K562 (cell line): Measurements from ENCODE around the gene CDC5L. TPM values are rescaled to one million over a fixed set of nuclear protein-coding genes. Genes with fewer than 3 reads are reported as not detected.

ENCODE experiments used
- ATAC-seq: fragments of 200-7000 bp; cut with Tn5 transposase; 3 replicates; pipeline ENCODE4 v1.9.1; 2020; ENCODE audit warnings: moderate library complexity
- BruUV-seq: library from RNA; stranded (reverse); fragments of 400-500 nt; replicated peaks from 2 replicates; lab custom pipeline; 2021; lab: Mats Ljungman, UMichigan
- CTCF ChIA-PET: fragments of 300-600 bp; formaldehyde crosslinking; extraction: SDS; loops from one replicate; lab custom pipeline; 2021; ENCODE audit warnings: low intra/inter-chr PET ratio; lab: Yijun Ruan, JAX
- POLR2A ChIA-PET: fragments of 300-600, 350-650 bp; sonication (Branson Sonifier 250); formaldehyde crosslinking; extraction: SDS; loops from one replicate; lab custom pipeline; 2021; ENCODE audit warnings: antibody characterized with exemption, inconsistent platforms; lab: Yijun Ruan, JAX
- DNase-seq, 4 experiments: peaks; one replicate each; pipeline versions ENCODE4 v3.0.0 to v3.0.0-alpha.2; 2011 to 2018; ENCODE audit warnings: low spot score in 3 of 4, mixed read lengths in 3 of 4; ENCODE audit errors: extremely low read depth in 1 of 4
- FAIRE-seq: peaks from 2 replicates; lab custom pipeline; 2011; peaks lifted over from hg19 to GRCh38; lab: Jason Lieb, UNC
- H2AFZ ChIP-seq: 2 replicates; pipeline ENCODE4 v1.6.0; 2011; ENCODE audit warnings: low read depth, low read length, control low read depth, inconsistent platforms
- H3K27ac ChIP-seq: fragments of 200-600 bp; 3 replicates; pipeline ENCODE4 v1.8.0; 2011; ENCODE audit warnings: low read depth, mild to moderate bottlenecking, control low read depth, inconsistent platforms, low read length, moderate library complexity, mixed read lengths; ENCODE audit errors: extremely low read depth
- H3K27me3 ChIP-seq, 2 experiments: fragments of 300-600 bp in 1 of 2; 2 replicates in 1 of 2; 3 replicates in 1 of 2; pipeline versions ENCODE4 v1.6.0 to v1.8.0; 2011; ENCODE audit warnings: inconsistent platforms in 2 of 2, low read length in 2 of 2, mild to moderate bottlenecking in 1 of 2, mixed read lengths in 1 of 2, moderate library complexity in 1 of 2; ENCODE audit not compliant: control insufficient read depth in 2 of 2, insufficient read depth in 2 of 2
- H3K36me3 ChIP-seq: fragments of 300-600 bp; 3 replicates; pipeline ENCODE4 v1.8.0; 2011; ENCODE audit warnings: mild to moderate bottlenecking, low read length, inconsistent platforms; ENCODE audit not compliant: control insufficient read depth, insufficient read depth
- H3K4me1 ChIP-seq, 2 experiments: fragments of 200-600 bp in 1 of 2; replicated peaks in 1 of 2; 2 replicates in 1 of 2; 3 replicates in 1 of 2; pipeline versions ENCODE4 v1.5.1 to v1.8.0; 2011; ENCODE audit warnings: inconsistent platforms in 2 of 2, low read length in 2 of 2, mild to moderate bottlenecking in 1 of 2, mixed read lengths in 1 of 2, moderate library complexity in 1 of 2; ENCODE audit not compliant: control insufficient read depth in 2 of 2, insufficient read depth in 2 of 2
- H3K4me2 ChIP-seq: 2 replicates; pipeline ENCODE4 v1.6.1; 2011; ENCODE audit warnings: low read length, control low read depth, inconsistent platforms, mixed read lengths; ENCODE audit not compliant: insufficient read depth
- H3K4me3 ChIP-seq: fragments of 200-600 bp; sonication (generic), shearing (Covaris generic); 2 replicates; pipeline ENCODE4 v1.5.1; 2016; ENCODE audit warnings: control low read depth, inconsistent platforms
- H3K79me2 ChIP-seq: fragments of 200-600 bp; 3 replicates; pipeline ENCODE4 v1.8.0; 2011; ENCODE audit warnings: low read length, inconsistent platforms; ENCODE audit not compliant: control insufficient read depth, insufficient read depth
- H3K9ac ChIP-seq, 2 experiments: 2 replicates each; pipeline versions ENCODE4 v1.6.0 to v1.6.1; 2011; ENCODE audit warnings: low read depth in 2 of 2, low read length in 2 of 2, control low read depth in 1 of 2, inconsistent platforms in 1 of 2, mild to moderate bottlenecking in 1 of 2, mixed read lengths in 1 of 2; ENCODE audit not compliant: insufficient read depth in 1 of 2
- H3K9me1 ChIP-seq: one replicate; pipeline ENCODE4 v1.6.0; 2011; ENCODE audit warnings: inconsistent platforms, mild to moderate bottlenecking, low read length, moderate library complexity; ENCODE audit not compliant: control insufficient read depth, insufficient read depth
- H3K9me3 ChIP-seq: replicated peaks from 2 replicates; pipeline ENCODE4 v1.5.1; 2011; ENCODE audit warnings: low read depth, low read length, inconsistent platforms; ENCODE audit not compliant: control insufficient read depth, insufficient read depth
- H4K20me1 ChIP-seq: replicated peaks from 2 replicates; pipeline ENCODE4 v1.6.1; 2011; ENCODE audit warnings: low read length, inconsistent platforms, mixed read lengths; ENCODE audit not compliant: control insufficient read depth, insufficient read depth
- CBX8 ChIP-seq: fragments of 200-600 bp; sonication (generic); IDR thresholded peaks from 2 replicates; pipeline ENCODE4 v1.6.1; 2012; ENCODE audit warnings: borderline replicate concordance, mixed run types, low read depth, mild to moderate bottlenecking, moderate library complexity, mixed read lengths, low read length, control low read depth, inconsistent platforms; ENCODE audit not compliant: poor library complexity, severe bottlenecking; ENCODE audit errors: extremely low read depth
- GTF2E2 ChIP-seq: fragments of 200-800 bp; sonication (Bioruptor generic); IDR thresholded peaks from 2 replicates; pipeline ENCODE4 v1.6.1; 2016; ENCODE audit warnings: missing genetic modification characterization, missing compliant biosample characterization
- KDM1A ChIP-seq, 2 experiments: fragments of 450-650 bp; IDR thresholded peaks; 2 replicates each; pipeline ENCODE4 v1.6.1; 2016; ENCODE audit warnings: mild to moderate bottlenecking in 2 of 2
- MCM5 ChIP-seq: fragments of 450-650 bp; IDR thresholded peaks from 2 replicates; pipeline ENCODE4 v1.6.1; 2016; ENCODE audit warnings: low read depth
- MTA3 ChIP-seq: fragments of 450-650 bp; formaldehyde crosslinking; IDR thresholded peaks from 2 replicates; pipeline ENCODE4 v1.6.1; 2017; ENCODE audit warnings: mild to moderate bottlenecking, borderline replicate concordance
- NCOR1 ChIP-seq: fragments of 450-650 bp; IDR thresholded peaks from 2 replicates; pipeline ENCODE4 v1.6.1; 2016; ENCODE audit warnings: mild to moderate bottlenecking, moderate library complexity
- NFATC3 ChIP-seq: fragments of 450-650 bp; IDR thresholded peaks from 2 replicates; pipeline ENCODE4 v1.6.1; 2017; ENCODE audit warnings: mild to moderate bottlenecking
- RCOR1 ChIP-seq, 2 experiments: IDR thresholded peaks; 2 replicates each; pipeline ENCODE4 v1.6.1; 2012; ENCODE audit warnings: low read depth in 2 of 2, low read length in 2 of 2, borderline replicate concordance in 1 of 2, improper control_type of control experiment in 1 of 2
- SMAD2 ChIP-seq: fragments of 150-350 bp; IDR thresholded peaks from 2 replicates; pipeline ENCODE4 v1.6.1; 2014; ENCODE audit warnings: low read depth, mild to moderate bottlenecking, low read length
- SMARCE1 ChIP-seq: fragments of 450-650 bp; IDR thresholded peaks from 2 replicates; pipeline ENCODE4 v1.7.1; 2016; ENCODE audit warnings: mild to moderate bottlenecking
- TAF9B ChIP-seq: fragments of 450-650 bp; IDR thresholded peaks from 2 replicates; pipeline ENCODE4 v1.6.1; 2018; ENCODE audit warnings: mild to moderate bottlenecking; ENCODE audit not compliant: partially characterized antibody
- TAL1 ChIP-seq: fragments of 450-650 bp; IDR thresholded peaks from 2 replicates; pipeline ENCODE4 v1.6.1; 2016; ENCODE audit warnings: mild to moderate bottlenecking
- ZKSCAN8 ChIP-seq: fragments of 200-800 bp; sonication (Bioruptor generic); IDR thresholded peaks from 2 replicates; pipeline ENCODE4 v1.6.1; 2016; ENCODE audit warnings: missing genetic modification characterization, missing compliant biosample characterization
- ZNF253 ChIP-seq: fragments of 250-450 bp; sonication (Bioruptor Pico); conservative IDR thresholded peaks from 2 replicates; pipeline ENCODE4 v1.6.1; 2021; ENCODE audit warnings: mild to moderate bottlenecking
- WGBS: fragments of 100-300 bp; shearing (Covaris generic); methylation state at CpG from one replicate; pipeline ENCODE4 v1.1.6; 2016; ENCODE audit warnings: low coverage, mixed read lengths; ENCODE audit not compliant: insufficient coverage; ENCODE audit errors: missing lambda C conversion rate; 5-methylcytosine and 5-hydroxymethylcytosine counted together
- in situ Hi-C: fragments of 300-500 bp; cut with MboI; formaldehyde crosslinking; loops from 4 replicates; pipeline ENCODE4 v1.15.0; 2018; ENCODE audit warnings: inconsistent platforms, mixed read lengths
- intact Hi-C: fragments of 100-400 bp; cut with micrococcal nuclease; formaldehyde crosslinking; loops from 2 replicates; pipeline ENCODE4 v1.14.2; 2022
- polyA plus RNA-seq, 8 experiments: library from polyadenylated mRNA; depleted of rRNA in 4 of 8; stranded (reverse) in 5 of 8; unstranded in 3 of 8; fragments of >200 nt; fragmentation: Nextera tagmentation in 2 of 8; fragmentation: Illumina TruSeq in 1 of 8; extraction: Ambion mirVana in 2 of 8; extraction: Trizol in 1 of 8; gene quantifications; 2 replicates each; pipeline versions ENCODE4 v1.2.1 to v1.2.3, GENCODE V29; 2011 to 2014; ENCODE audit warnings: inconsistent platforms in 1 of 8, missing spikeins in 1 of 8
- total RNA-seq, 7 experiments: library from RNA; depleted of rRNA in 6 of 7; stranded (reverse); fragments of >200 nt in 6 of 7; fragmentation: Illumina TruSeq in 2 of 7; extraction: Trizol in 2 of 7; gene quantifications; 2 replicates each; pipeline versions ENCODE4 v1.2.1 to v1.2.3, GENCODE V29; 2011 to 2021; ENCODE audit warnings: low replicate concordance in 1 of 7
- TF ChIP-seq, protein P1 (sequence below): sonication (generic); formaldehyde crosslinking; IDR thresholded peaks from 2 replicates; pipeline ENCODE4 v1.8.0; 2022; ENCODE audit warnings: mild to moderate bottlenecking, missing genetic modification reagents

CDC5L gene
- total and polyA plus RNA-seq, 9 of the 15 experiments (the other 6 are each of a cell fraction or from before 2014, with no cell fraction given) = 22.3 to 44.2 (median 30.8) TPM

DNA sequence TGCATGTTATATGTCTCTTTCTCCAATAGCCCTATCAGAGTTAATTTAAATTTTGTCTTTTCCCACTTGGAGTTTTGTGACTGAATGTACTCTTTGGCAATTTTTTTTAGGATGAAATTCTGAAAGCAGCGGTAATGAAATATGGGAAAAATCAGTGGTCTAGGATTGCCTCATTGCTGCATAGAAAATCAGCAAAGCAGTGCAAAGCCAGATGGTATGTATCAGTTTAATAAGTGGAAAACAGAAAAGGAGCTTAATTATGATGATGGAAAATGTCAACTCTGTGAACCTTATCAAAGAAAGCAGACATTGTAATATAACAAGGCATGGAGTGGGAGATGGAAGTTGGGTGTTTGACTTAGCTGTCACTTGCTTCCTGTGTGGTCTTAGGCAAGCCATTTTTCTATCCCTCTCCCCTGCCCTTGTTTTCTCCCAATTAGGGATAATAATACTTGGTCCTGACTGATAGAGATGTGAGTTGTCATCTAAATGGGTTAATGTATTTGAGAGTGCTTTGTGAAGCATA lies 2.7 kb downstream of the CDC5L start:
- POLR2A ChIA-PET = interaction anchor here (1.1 to 2.0 kb wide), 3 partner anchors 14 to 50 kb away, joined by 3 to 4 read pairs (median 4); no protein-coding TSS in a partner anchor
- no peak for TF ChIP-seq RCOR1 (IDR thresholded peaks at IDR 0.05; ENCODE audit: borderline replicate concordance in 1 of 2, low read depth in 2 of 2, low read length in 2 of 2)
- no peak for TF ChIP-seq TAF9B
- TF ChIP-seq TAL1 = peak; percentile 11; the same call in 1 of the 2 replicates
- peak; percentile 58 to 61; a peak in 3 of 4 replicates for TF ChIP-seq KDM1A (IDR thresholded peaks at IDR 0.05)
- TF ChIP-seq, protein P1, sequence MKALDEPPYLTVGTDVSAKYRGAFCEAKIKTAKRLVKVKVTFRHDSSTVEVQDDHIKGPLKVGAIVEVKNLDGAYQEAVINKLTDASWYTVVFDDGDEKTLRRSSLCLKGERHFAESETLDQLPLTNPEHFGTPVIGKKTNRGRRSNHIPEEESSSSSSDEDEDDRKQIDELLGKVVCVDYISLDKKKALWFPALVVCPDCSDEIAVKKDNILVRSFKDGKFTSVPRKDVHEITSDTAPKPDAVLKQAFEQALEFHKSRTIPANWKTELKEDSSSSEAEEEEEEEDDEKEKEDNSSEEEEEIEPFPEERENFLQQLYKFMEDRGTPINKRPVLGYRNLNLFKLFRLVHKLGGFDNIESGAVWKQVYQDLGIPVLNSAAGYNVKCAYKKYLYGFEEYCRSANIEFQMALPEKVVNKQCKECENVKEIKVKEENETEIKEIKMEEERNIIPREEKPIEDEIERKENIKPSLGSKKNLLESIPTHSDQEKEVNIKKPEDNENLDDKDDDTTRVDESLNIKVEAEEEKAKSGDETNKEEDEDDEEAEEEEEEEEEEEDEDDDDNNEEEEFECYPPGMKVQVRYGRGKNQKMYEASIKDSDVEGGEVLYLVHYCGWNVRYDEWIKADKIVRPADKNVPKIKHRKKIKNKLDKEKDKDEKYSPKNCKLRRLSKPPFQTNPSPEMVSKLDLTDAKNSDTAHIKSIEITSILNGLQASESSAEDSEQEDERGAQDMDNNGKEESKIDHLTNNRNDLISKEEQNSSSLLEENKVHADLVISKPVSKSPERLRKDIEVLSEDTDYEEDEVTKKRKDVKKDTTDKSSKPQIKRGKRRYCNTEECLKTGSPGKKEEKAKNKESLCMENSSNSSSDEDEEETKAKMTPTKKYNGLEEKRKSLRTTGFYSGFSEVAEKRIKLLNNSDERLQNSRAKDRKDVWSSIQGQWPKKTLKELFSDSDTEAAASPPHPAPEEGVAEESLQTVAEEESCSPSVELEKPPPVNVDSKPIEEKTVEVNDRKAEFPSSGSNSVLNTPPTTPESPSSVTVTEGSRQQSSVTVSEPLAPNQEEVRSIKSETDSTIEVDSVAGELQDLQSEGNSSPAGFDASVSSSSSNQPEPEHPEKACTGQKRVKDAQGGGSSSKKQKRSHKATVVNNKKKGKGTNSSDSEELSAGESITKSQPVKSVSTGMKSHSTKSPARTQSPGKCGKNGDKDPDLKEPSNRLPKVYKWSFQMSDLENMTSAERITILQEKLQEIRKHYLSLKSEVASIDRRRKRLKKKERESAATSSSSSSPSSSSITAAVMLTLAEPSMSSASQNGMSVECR (CRISPR knock-in tag) = no peak
- TF ChIP-seq SMARCE1 = no peak
- TF ChIP-seq MTA3 = no peak
- TF ChIP-seq ZNF253 (CRISPR knock-in tag) = no peak
- no peak for TF ChIP-seq MCM5
- TF ChIP-seq NFATC3 = no peak
- TF ChIP-seq GTF2E2 (tag) = no peak
- TF ChIP-seq ZKSCAN8 (CRISPR knock-in tag) = no peak
- peak; percentile 16; the same call in 1 of the 2 replicates for TF ChIP-seq NCOR1
- TF ChIP-seq SMAD2 = no peak
- TF ChIP-seq CBX8 = no peak

More for the DNA sequence above, 2.7 kb downstream of the CDC5L start:
- H2AFZ ChIP-seq = no peak overlapping the region
- no peak overlapping the region for H3K27ac ChIP-seq
- H3K27me3 ChIP-seq = no peaks in the 10 kb centered on the region
- FAIRE-seq (no peak), ATAC-seq (no peak), DNase-seq (peak in 1 of 4 experiments; percentile 24)
- H3K4me3 ChIP-seq = no peak overlapping the region
- H4K20me1 ChIP-seq = peaks cover 24% of the 10 kb centered on the region
- no peaks in the 10 kb centered on the region for H3K9me3 ChIP-seq
- CTCF ChIA-PET = no interaction called here
- no peaks in the 10 kb centered on the region for H3K9me1 ChIP-seq
- in situ Hi-C loops (no loop called here), intact Hi-C loops (no loop called here)
- peaks cover 3 to 26% of the 10 kb centered on the region in 2 experiments; a peak in 4 of 5 replicates for H3K4me1 ChIP-seq
- peaks cover 38% of the 10 kb centered on the region for H3K79me2 ChIP-seq
- peaks cover 59% of the 10 kb centered on the region for H3K36me3 ChIP-seq
- 0 out of 2 replicates have a peak overlapping the region, but pooled peaks have one; percentile 2 for H3K4me2 ChIP-seq
- 78% methylated on average over 1 of the region's 1 CpG for whole genome bisulfite sequencing
- no peak overlapping the region for H3K9ac ChIP-seq
- no TSS peak for BruUV-seq
